Measurements from ENCODE around the gene HDAC3. TPM values are rescaled to one million over a fixed set of nuclear protein-coding genes. Genes with fewer than 3 reads are reported as not detected.

Gene HDAC3
- total RNA-seq, 1 experiment from 2014 or later: 58.8 TPM

- DNase-seq (ENCODE audit: low read depth): peak; percentile 95
Observed at GRCh38 chr5:141603923-141604717, 32.5 kb downstream of the HDAC3 start.

- DNase-seq (ENCODE audit: low read depth): no peak
Observed at GRCh38 chr5:141602606-141603005, 34.0 kb downstream of the HDAC3 start.

- peak; percentile 68 for DNase-seq (ENCODE audit: low read depth)
Observed at GRCh38 chr5:141598391-141599345, 38.0 kb downstream of the HDAC3 start.

GRCh38 chr5:141597814-141598213 lies 38.8 kb downstream of the HDAC3 start:
- no peak for DNase-seq (ENCODE audit: low read depth)

- DNase-seq (ENCODE audit: low read depth): no peak
Observed at GRCh38 chr5:141597394-141597793, 39.3 kb downstream of the HDAC3 start.

- no peak for DNase-seq (ENCODE audit: low read depth)
Observed at GRCh38 chr5:141596867-141597266, 39.8 kb downstream of the HDAC3 start.

GRCh38 chr5:141590127-141590526 lies 46.5 kb downstream of the HDAC3 start:
- DNase-seq (ENCODE audit: low read depth): no peak

- no peak for DNase-seq (ENCODE audit: low read depth)
Observed at GRCh38 chr5:141586246-141586645, 50.4 kb downstream of the HDAC3 start.

- no peak for DNase-seq (ENCODE audit: low read depth)
Observed at GRCh38 chr5:141585594-141585993, 51.1 kb downstream of the HDAC3 start.

GRCh38 chr5:141574122-141574510 lies 62.5 kb downstream of the HDAC3 start:
- no peak for DNase-seq (ENCODE audit: low read depth)

GRCh38 chr5:141573489-141574121 lies 63.0 kb downstream of the HDAC3 start:
- DNase-seq (ENCODE audit: low read depth): no peak

Other genes starting within 250 kb of the HDAC3 start
- gene PCDHGB4, start 249.2 kb downstream of the HDAC3 start, total RNA-seq (2014; rRNA removed): 0.69 and 0.71 TPM in 2 replicates
- 0.26 and 0.75 TPM in 2 replicates for gene PCDHGA8, start 244.2 kb downstream of the HDAC3 start, total RNA-seq (2014; rRNA removed)
- 0.52 and 2.1 TPM in 2 replicates for gene PCDHGB5, start 238.9 kb downstream of the HDAC3 start, total RNA-seq (2014; rRNA removed)
- gene PCDHGA9, start 234.1 kb downstream of the HDAC3 start, total RNA-seq (2014; rRNA removed): 0.64 and 0.75 TPM in 2 replicates
- 0.32 and 0.40 TPM in 2 replicates for gene PCDHGB6, start 228.8 kb downstream of the HDAC3 start, total RNA-seq (2014; rRNA removed)
- gene PCDHGA10, start 223.9 kb downstream of the HDAC3 start, total RNA-seq (2014; rRNA removed): 17.4 and 21.4 TPM in 2 replicates
- 0.52 and 0.83 TPM in 2 replicates for gene PCDHGB7, start 219.2 kb downstream of the HDAC3 start, total RNA-seq (2014; rRNA removed)
- gene PCDHGA11, start 215.8 kb downstream of the HDAC3 start, total RNA-seq (2014; rRNA removed): 0.64 and 0.75 TPM in 2 replicates
- 6.1 and 6.9 TPM in 2 replicates for gene PCDHGA12, start 206.3 kb downstream of the HDAC3 start, total RNA-seq (2014; rRNA removed)
- gene PCDHGC3, start 160.9 kb downstream of the HDAC3 start, total RNA-seq (2014; rRNA removed): 96.0 and 98.3 TPM in 2 replicates
- gene PCDHGC4, start 151.8 kb downstream of the HDAC3 start, total RNA-seq (2014; rRNA removed): 0.69 and 0.83 TPM in 2 replicates
- gene PCDHGC5, start 147.8 kb downstream of the HDAC3 start, total RNA-seq (2014; rRNA removed): 1.7 and 2.0 TPM in 2 replicates
- gene DIAPH1, start 17.8 kb downstream of the HDAC3 start, total RNA-seq (2014; rRNA removed): 28.2 and 38.9 TPM in 2 replicates
- 5.2 and 7.0 TPM in 2 replicates for gene RELL2, start 148 bp upstream of the HDAC3 start, total RNA-seq (2014; rRNA removed)
- 10.1 and 12.5 TPM in 2 replicates for gene FCHSD1, start 14.6 kb upstream of the HDAC3 start, total RNA-seq (2014; rRNA removed)
- 0.69 and 0.83 TPM in 2 replicates for gene ARAP3, start 45.4 kb upstream of the HDAC3 start, total RNA-seq (2014; rRNA removed)
- not detected in 2 replicates for gene PCDH1, start 241.6 kb upstream of the HDAC3 start, total RNA-seq (2014; rRNA removed)